ENCODE data around the gene HTR3D.
"Not testable (repeated sequence)": the region's sequence is repeated elsewhere in the genome, so short reads cannot be mapped to it uniquely, and the experiment has no call there.

HTR3D gene

GRCh38 chr3:184071142-184071541 is 39.6 kb downstream of the HTR3D start:
- H3K23ac ChIP-seq (ENCODE audit: low read length); H2BK5ac ChIP-seq (ENCODE audit: low read depth, low read length, poor library complexity); H3K27me3 ChIP-seq (ENCODE audit: insufficient read depth, low read length); H3K9ac ChIP-seq (ENCODE audit: low read length); H4K91ac ChIP-seq (ENCODE audit: low read depth, low read length); H3K14ac ChIP-seq (ENCODE audit: low read length); H4K8ac ChIP-seq (ENCODE audit: low read depth, low read length); H3K36me3 ChIP-seq (ENCODE audit: control insufficient read depth in 1 of 2, insufficient read depth in 2 of 2, low read length in 2 of 2); H4K12ac ChIP-seq (ENCODE audit: low read depth, low read length); H3K4me3 ChIP-seq (ENCODE audit: low read depth, low read length); H3K4me1 ChIP-seq (ENCODE audit: control insufficient read depth in 1 of 2, insufficient read depth in 2 of 2, low read length in 2 of 2); DNase-seq; H3K4me2 ChIP-seq (ENCODE audit: low read length); H2AFZ ChIP-seq (ENCODE audit: insufficient read depth, low read length, poor library complexity); H3K79me1 ChIP-seq (ENCODE audit: low read length); H3K4ac ChIP-seq (ENCODE audit: low read depth, low read length); H2BK12ac ChIP-seq (ENCODE audit: low read length); H2BK120ac ChIP-seq (ENCODE audit: insufficient read depth, low read length, poor library complexity); H3K79me2 ChIP-seq (ENCODE audit: control insufficient read depth, insufficient read depth, low read length, poor library complexity); H3K27ac ChIP-seq (ENCODE audit: low read depth, low read length); H3K9me3 ChIP-seq (ENCODE audit: insufficient read depth, low read depth, low read length); H3K18ac ChIP-seq (ENCODE audit: low read length); H2AK5ac ChIP-seq (ENCODE audit: low read length): not testable (repeated sequence)
- no CpG with 5 or more reads among the region's 7 CpGs for WGBS (ENCODE audit: extremely low coverage, insufficient coverage, insufficient read length)

GRCh38 chr3:184073621-184074020 is 42.1 kb downstream of the HTR3D start:
- Histone ChIP-seq H2AFZ (ENCODE audit: insufficient read depth, low read length, poor library complexity) (no peak overlapping the region), H3K9me3 (ENCODE audit: insufficient read depth, low read depth, low read length) (no peaks in the 10 kb centered on the region), H2AK5ac (ENCODE audit: low read length) (no peak overlapping the region), H3K18ac (ENCODE audit: low read length) (no peak overlapping the region), H3K23ac (ENCODE audit: low read length) (no peak overlapping the region), H3K79me2 (ENCODE audit: control insufficient read depth, insufficient read depth, low read length, poor library complexity) (no peaks in the 10 kb centered on the region), H2BK12ac (ENCODE audit: low read length) (no peak overlapping the region), H2BK5ac (ENCODE audit: low read depth, low read length, poor library complexity) (no peak overlapping the region), H3K14ac (ENCODE audit: low read length) (no peak overlapping the region), H3K4ac (ENCODE audit: low read depth, low read length) (no peak overlapping the region), H2BK120ac (ENCODE audit: insufficient read depth, low read length, poor library complexity) (no peak overlapping the region), H4K12ac (ENCODE audit: low read depth, low read length) (no peak overlapping the region), H4K91ac (ENCODE audit: low read depth, low read length) (no peak overlapping the region), H3K79me1 (ENCODE audit: low read length) (no peaks in the 10 kb centered on the region), H3K4me1 (ENCODE audit: control insufficient read depth in 1 of 2, insufficient read depth in 2 of 2, low read length in 2 of 2) (peaks cover 2 to 6% of the 10 kb centered on the region in 2 experiments), H3K36me3 (ENCODE audit: control insufficient read depth in 1 of 2, insufficient read depth in 2 of 2, low read length in 2 of 2) (no peaks in the 10 kb centered on the region), H3K4me3 (ENCODE audit: low read depth, low read length) (no peak overlapping the region), H3K27ac (ENCODE audit: low read depth, low read length) (no peak overlapping the region), H3K4me2 (ENCODE audit: low read length) (no peak overlapping the region), H3K27me3 (ENCODE audit: insufficient read depth, low read length) (no peaks in the 10 kb centered on the region), H4K8ac (ENCODE audit: low read depth, low read length) (no peak overlapping the region), H3K9ac (ENCODE audit: low read length) (no peak overlapping the region)
- WGBS (ENCODE audit: extremely low coverage, insufficient coverage, insufficient read length) = no CpG with 5 or more reads among the region's 4 CpGs
- peak in 1 of 2 donors; percentile 27 for DNase-seq

GRCh38 chr3:184075901-184076300 is 44.4 kb downstream of the HTR3D start:
- Histone ChIP-seq H3K23ac (ENCODE audit: low read length) (no peak overlapping the region), H4K8ac (ENCODE audit: low read depth, low read length) (no peak overlapping the region), H2BK12ac (ENCODE audit: low read length) (no peak overlapping the region), H3K4ac (ENCODE audit: low read depth, low read length) (no peak overlapping the region), H3K18ac (ENCODE audit: low read length) (no peak overlapping the region), H3K79me2 (ENCODE audit: control insufficient read depth, insufficient read depth, low read length, poor library complexity) (no peaks in the 10 kb centered on the region), H3K4me3 (ENCODE audit: low read depth, low read length) (no peak overlapping the region), H2AK5ac (ENCODE audit: low read length) (no peak overlapping the region), H2BK5ac (ENCODE audit: low read depth, low read length, poor library complexity) (no peak overlapping the region), H2AFZ (ENCODE audit: insufficient read depth, low read length, poor library complexity) (no peak overlapping the region), H4K12ac (ENCODE audit: low read depth, low read length) (no peak overlapping the region), H3K14ac (ENCODE audit: low read length) (no peak overlapping the region), H3K4me2 (ENCODE audit: low read length) (no peak overlapping the region), H3K9me3 (ENCODE audit: insufficient read depth, low read depth, low read length) (no peaks in the 10 kb centered on the region), H3K4me1 (ENCODE audit: control insufficient read depth in 1 of 2, insufficient read depth in 2 of 2, low read length in 2 of 2) (peaks cover 2 to 6% of the 10 kb centered on the region in 2 experiments), H2BK120ac (ENCODE audit: insufficient read depth, low read length, poor library complexity) (no peak overlapping the region), H3K79me1 (ENCODE audit: low read length) (no peaks in the 10 kb centered on the region), H3K9ac (ENCODE audit: low read length) (no peak overlapping the region), H3K27me3 (ENCODE audit: insufficient read depth, low read length) (no peaks in the 10 kb centered on the region), H3K36me3 (ENCODE audit: control insufficient read depth in 1 of 2, insufficient read depth in 2 of 2, low read length in 2 of 2) (no peaks in the 10 kb centered on the region), H3K27ac (ENCODE audit: low read depth, low read length) (no peak overlapping the region), H4K91ac (ENCODE audit: low read depth, low read length) (no peak overlapping the region)
- peak; percentile 58 to 79 for DNase-seq
- WGBS (ENCODE audit: extremely low coverage, insufficient coverage, insufficient read length) = no CpG with 5 or more reads among the region's 6 CpGs

GRCh38 chr3:184077881-184078280 is 46.3 kb downstream of the HTR3D start:
- DNase-seq = peak; percentile 50 to 58
- H2BK120ac ChIP-seq (ENCODE audit: insufficient read depth, low read length, poor library complexity) = no peak overlapping the region
- H3K79me2 ChIP-seq (ENCODE audit: control insufficient read depth, insufficient read depth, low read length, poor library complexity) = no peaks in the 10 kb centered on the region
- no peaks in the 10 kb centered on the region for H3K79me1 ChIP-seq (ENCODE audit: low read length)
- H3K27ac ChIP-seq (ENCODE audit: low read depth, low read length) = no peak overlapping the region
- no peak overlapping the region for H2BK12ac ChIP-seq (ENCODE audit: low read length)
- H4K12ac ChIP-seq (ENCODE audit: low read depth, low read length) = no peak overlapping the region
- peaks cover 2 to 6% of the 10 kb centered on the region in 2 experiments for H3K4me1 ChIP-seq (ENCODE audit: control insufficient read depth in 1 of 2, insufficient read depth in 2 of 2, low read length in 2 of 2)
- no peaks in the 10 kb centered on the region for H3K27me3 ChIP-seq (ENCODE audit: insufficient read depth, low read length)
- H2AK5ac ChIP-seq (ENCODE audit: low read length) = no peak overlapping the region
- H3K18ac ChIP-seq (ENCODE audit: low read length) = no peak overlapping the region
- no peak overlapping the region for H3K4me3 ChIP-seq (ENCODE audit: low read depth, low read length)
- no peak overlapping the region for H3K4me2 ChIP-seq (ENCODE audit: low read length)
- WGBS (ENCODE audit: extremely low coverage, insufficient coverage, insufficient read length) = no CpG with 5 or more reads among the region's 5 CpGs
- no peak overlapping the region for H4K91ac ChIP-seq (ENCODE audit: low read depth, low read length)
- no peaks in the 10 kb centered on the region for H3K36me3 ChIP-seq (ENCODE audit: control insufficient read depth in 1 of 2, insufficient read depth in 2 of 2, low read length in 2 of 2)
- H2BK5ac ChIP-seq (ENCODE audit: low read depth, low read length, poor library complexity) = no peak overlapping the region
- no peak overlapping the region for H3K14ac ChIP-seq (ENCODE audit: low read length)
- no peak overlapping the region for H4K8ac ChIP-seq (ENCODE audit: low read depth, low read length)
- H3K9me3 ChIP-seq (ENCODE audit: insufficient read depth, low read depth, low read length) = peaks cover 2% of the 10 kb centered on the region
- no peak overlapping the region for H3K23ac ChIP-seq (ENCODE audit: low read length)
- H2AFZ ChIP-seq (ENCODE audit: insufficient read depth, low read length, poor library complexity) = no peak overlapping the region
- no peak overlapping the region for H3K4ac ChIP-seq (ENCODE audit: low read depth, low read length)
- no peak overlapping the region for H3K9ac ChIP-seq (ENCODE audit: low read length)

Data from trophoblast cell (in vitro differentiated cells and primary cell).